Tibial nerve (tissue), 4 donors: ENCODE results near the gene ZNF613.

ENCODE experiments used
- EP300 ChIP-seq, 2 donors: sonication (generic); formaldehyde crosslinking; IDR thresholded peaks; one replicate each; pipeline ENCODE4 v1.6.1; 2017; ENCODE audit warnings: antibody characterized with exemption in 2 of 2, mild to moderate bottlenecking in 1 of 2
- POLR2A ChIP-seq, 2 donors: fragments of 450-650 bp; IDR thresholded peaks; one replicate each; pipeline ENCODE4 v1.6.1; 2017; ENCODE audit warnings: antibody characterized with exemption in 2 of 2, mild to moderate bottlenecking in 2 of 2, moderate library complexity in 2 of 2
- TF ChIP-seq, protein P1 (sequence below), 5 experiments: fragments of 200-600 bp in 3 of 5; fragments of 450-650 bp in 2 of 5; sonication (generic) in 3 of 5; IDR thresholded peaks; one replicate each; pipeline ENCODE4 v1.5.1; 2016 to 2019; ENCODE audit warnings: antibody characterized with exemption in 5 of 5, mild to moderate bottlenecking in 3 of 5, moderate library complexity in 2 of 5

DNA sequence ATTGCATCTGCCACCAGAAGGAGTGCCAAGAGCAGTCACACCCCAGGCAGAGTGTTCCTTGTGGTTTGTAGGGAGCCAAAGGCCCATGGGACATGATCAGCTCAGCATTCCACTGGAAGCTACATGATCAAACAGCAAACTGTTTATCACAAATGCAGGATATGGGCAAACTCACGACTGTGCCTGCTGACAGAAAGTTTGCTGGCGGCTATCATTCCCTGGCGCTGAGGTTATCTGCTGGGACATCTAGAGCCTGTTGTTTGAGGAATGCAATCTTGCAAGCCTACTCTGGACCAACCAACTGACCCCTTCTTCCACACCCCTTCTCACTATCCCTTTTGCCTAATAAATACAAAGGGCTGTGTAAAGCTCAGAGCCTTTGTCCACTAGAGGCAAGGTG lies 7.7 kb upstream of the ZNF613 start:
- TF ChIP-seq POLR2A (IDR thresholded peaks at IDR 0.05) (no peak), EP300 (IDR thresholded peaks at IDR 0.05) (no peak)
- TF ChIP-seq, protein P1, sequence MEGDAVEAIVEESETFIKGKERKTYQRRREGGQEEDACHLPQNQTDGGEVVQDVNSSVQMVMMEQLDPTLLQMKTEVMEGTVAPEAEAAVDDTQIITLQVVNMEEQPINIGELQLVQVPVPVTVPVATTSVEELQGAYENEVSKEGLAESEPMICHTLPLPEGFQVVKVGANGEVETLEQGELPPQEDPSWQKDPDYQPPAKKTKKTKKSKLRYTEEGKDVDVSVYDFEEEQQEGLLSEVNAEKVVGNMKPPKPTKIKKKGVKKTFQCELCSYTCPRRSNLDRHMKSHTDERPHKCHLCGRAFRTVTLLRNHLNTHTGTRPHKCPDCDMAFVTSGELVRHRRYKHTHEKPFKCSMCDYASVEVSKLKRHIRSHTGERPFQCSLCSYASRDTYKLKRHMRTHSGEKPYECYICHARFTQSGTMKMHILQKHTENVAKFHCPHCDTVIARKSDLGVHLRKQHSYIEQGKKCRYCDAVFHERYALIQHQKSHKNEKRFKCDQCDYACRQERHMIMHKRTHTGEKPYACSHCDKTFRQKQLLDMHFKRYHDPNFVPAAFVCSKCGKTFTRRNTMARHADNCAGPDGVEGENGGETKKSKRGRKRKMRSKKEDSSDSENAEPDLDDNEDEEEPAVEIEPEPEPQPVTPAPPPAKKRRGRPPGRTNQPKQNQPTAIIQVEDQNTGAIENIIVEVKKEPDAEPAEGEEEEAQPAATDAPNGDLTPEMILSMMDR (IDR thresholded peaks at IDR 0.05), result no peak
